Measurements from ENCODE around the gene PDHB.
"Not testable (repeated sequence)": the region's sequence is repeated elsewhere in the genome, so short reads cannot be mapped to it uniquely, and the experiment has no call there.

Gene PDHB

DNA sequence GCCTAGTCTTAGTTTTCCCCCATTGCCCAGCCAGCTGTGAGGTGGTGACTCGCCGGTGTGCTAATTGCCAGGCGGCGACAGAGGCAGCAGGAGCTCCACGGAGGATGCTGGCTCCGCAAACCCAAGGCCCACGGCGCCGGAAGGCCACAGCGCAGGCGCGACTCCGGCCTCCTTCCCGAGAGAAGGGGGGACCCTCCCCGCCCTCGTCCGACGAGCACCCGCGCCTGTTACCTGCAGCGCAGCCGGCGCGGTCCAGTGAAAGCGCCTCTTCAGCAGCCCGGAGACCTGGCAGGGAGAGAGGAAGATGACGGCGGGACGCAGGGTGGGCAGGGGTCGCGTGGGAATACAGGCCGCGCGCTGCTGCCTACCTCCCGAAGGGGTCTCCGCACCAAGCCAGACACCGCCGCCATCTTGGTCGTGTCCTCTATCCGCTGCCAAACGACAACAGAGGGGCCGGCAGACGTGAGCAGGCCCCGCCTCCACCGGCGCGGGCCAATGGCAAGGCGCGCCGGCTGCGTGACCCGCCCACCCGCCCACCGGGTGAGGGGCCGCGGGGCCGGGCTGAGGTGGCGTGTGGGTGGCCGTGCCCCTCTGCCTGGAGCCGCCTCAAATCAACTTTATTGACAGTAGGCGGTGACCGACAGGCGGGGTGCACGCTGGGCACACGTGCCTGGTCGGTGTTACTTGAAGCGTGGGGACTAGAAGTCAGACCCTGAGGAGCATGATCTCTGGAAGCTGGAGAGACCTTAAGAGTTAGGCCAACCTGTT is at the start of gene PDHB:
Gene PDHB (minus strand): TSS at position 433 of the 768 bp plus-strand sequence. CDS start 23 bp downstream, at position 410.
- peak; percentile 91 for DNase-seq

GRCh38 chr3:58482917-58483636 is 49.4 kb upstream of the PDHB start:
- no peak for DNase-seq

DNA sequence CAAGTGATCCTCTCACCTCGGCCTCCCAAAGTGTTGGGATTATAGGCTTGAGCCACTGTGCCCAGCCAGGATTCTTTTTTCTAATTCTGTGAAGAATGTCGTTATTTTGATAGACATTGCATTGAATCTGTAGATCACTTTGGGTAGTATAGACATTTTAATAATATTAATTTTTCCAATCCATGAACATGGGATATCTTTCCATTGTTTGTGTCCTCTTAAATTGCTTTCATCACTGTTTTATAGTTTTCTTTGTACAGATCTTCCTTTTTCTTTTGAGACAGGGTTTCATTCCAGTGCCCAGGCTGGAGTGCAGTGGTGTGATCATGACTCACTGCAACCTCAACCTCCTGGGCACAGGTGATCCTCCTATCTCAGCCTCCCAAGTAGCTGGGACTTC is 46.7 kb upstream of the PDHB start:
- DNase-seq, result no peak

DNA sequence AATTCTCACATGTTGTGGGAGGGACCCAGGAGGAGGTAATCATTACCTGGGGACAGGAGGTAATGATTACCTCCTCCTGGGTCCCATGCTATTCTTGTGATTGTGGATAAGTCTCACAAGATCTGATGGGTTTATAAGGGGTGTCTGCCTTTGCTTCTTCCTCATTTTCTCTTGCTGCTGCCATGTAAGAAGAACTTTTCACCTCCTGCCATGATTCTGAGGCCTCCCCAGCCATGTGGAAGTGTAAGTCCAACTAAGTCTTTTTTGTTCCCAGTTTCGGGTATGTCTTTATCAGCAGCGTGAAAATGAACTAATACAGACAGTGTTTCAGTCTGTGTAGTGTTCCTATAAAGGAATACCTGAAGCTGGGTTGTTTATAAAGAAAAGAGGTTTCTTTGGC is 45.1 kb upstream of the PDHB start:
- no peak for DNase-seq

DNA sequence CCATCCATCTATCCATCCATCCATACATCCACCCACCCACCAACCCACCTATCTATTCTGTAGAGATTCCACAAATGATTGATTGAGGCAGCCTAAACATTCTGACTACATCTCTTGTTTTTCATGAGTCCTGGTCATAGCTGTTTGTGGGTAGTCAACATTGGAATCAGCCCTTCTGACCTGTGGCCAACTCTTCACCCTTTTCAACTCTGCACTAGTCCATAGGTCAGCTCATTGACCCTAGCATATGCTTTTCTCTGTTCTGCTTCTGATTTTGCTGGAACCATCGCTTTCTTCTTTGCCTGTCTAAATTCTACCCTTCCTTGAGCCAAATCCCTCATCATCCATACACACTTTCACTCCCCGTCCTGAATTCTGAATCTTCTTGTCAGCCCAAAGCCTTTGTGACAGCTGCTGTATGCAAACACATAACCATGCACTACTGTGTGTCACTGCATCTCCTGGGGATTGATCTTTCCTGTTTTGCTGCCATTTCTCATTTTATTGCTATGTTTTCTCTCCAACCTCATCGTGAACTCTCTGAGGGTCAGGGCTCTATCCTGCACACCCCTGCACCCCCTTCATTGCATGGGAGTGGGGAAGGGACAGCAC is 41.4 kb upstream of the PDHB start:
- no peak for DNase-seq

DNA sequence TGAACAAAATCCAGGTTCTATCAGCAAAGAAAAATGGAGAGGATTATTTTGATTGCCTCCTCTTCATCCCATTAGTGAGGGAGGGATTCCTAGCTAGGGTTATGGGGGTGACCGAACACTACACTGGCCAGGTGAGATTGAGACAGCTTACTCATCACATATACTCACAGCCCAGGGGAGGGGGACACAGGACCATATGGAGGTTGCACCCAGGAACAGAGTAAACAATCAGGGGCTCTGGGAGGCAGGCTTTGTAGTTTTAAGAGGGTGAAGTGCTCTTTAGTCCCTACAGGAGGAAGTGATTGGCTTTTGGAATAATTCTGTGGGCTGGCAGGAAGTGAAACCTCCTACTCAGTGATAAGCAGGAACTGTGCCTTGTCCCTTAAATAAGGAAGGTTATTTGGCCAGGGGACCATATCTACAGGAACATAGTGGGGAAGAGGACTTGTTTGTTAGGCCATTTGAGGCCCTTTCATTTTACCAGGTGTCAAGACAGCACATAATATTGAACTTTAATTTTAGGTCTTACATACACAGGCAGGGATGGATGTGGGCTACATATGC is 40.8 kb upstream of the PDHB start:
- DNase-seq, result no peak

GRCh38 chr3:58473275-58473674 is 39.6 kb upstream of the PDHB start:
- no peak for DNase-seq

DNA sequence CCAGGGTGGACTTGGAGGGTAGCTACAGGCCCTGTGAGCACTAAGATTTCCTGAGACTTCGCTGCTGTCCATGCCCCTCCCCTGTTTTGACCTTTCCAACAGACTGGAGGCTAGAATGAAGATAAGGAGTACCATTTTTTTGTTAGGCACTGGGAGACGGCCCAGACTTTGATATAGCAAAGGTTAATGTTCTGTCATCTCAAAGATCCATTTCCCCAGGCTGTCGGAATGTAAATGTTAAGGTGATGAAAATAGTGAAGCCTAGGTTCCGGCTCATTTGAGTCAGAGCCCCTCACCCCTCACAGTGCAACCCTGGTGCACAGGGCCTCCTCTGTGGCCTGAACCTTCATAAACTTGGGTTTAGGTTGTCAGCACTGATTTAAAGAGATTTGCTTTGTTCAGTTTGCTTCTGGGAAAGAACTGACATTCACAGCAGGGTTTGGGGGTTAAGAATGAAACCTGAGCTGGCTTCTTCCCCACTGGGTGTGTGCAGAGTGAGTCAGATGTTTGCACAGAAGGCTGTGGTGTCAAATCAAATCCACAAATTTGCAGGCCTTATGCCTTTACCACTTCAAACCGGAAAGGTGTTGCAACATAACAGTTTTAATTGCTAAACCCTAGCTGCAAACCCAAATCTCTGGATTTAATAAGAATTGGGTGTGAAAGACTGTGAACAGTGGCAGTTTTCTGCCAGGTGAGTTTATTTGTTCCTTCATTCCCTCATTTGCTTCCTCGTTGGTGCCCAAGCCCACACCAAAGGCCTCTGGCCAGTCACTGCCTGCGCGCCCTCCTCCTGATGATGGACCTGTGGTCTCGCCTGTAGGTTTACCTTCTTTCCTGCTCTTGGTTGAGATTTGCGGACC is 37.6 kb upstream of the PDHB start:
- DNase-seq, result peak; percentile 52

DNA sequence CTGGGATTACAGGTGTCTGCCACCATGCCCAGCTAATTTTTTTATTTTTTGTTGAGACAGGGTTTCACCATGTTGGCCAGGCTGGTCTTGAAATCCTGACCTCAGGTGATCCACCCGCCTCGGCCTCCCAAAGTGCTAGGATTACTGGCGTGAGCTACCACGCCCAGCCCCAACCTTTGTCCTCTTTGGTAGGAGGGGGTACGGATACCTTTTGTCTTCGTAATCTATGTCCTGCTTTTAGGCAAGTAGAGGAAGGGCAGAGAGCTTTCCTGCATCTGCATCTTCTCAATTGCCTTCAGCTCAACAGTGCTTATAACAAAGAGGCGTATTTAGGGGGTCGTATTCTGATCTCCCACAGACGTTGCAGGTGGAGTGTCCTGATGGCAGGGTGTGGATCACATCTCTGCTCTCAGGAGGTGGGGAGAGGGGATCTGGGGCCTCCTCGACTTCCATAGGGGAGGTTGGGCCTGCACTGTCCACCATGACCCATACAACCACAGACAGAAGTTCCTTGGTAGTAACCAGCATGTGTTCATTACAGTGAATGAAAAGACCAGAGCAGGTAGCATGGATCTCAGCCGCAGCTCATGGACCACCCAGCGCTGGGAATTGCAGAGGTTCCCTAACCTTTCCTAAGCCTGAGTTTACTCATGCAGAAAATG is 36.9 kb upstream of the PDHB start:
- no peak for DNase-seq

GRCh38 chr3:58469096-58469495 is 35.5 kb upstream of the PDHB start:
- DNase-seq, result no peak

- no peak for DNase-seq
Observed at GRCh38 chr3:58466899-58467563, 33.4 kb upstream of the PDHB start.

- peak; percentile 7 for DNase-seq
Observed at GRCh38 chr3:58464866-58465265, 31.2 kb upstream of the PDHB start.

DNA sequence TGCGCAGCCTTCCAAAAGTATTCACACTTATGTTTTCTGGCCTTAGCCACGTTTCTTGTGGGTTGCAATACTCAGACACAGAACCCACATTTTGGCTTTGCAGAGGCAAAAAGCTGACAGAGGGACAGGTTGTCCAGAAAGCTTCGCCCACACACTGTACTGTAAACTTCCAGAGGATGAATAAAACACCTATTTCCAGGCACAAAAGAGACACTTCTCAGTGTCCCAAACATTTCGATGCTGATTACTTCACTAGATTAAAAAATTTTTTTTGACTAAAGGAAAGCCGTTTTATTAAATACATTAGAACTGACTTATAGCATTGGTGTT is 30.3 kb upstream of the PDHB start:
- DNase-seq, result no peak

GRCh38 chr3:58463181-58463941 is 29.7 kb upstream of the PDHB start:
- DNase-seq, result peak; percentile 77

- DNase-seq, result no peak
Observed at GRCh38 chr3:58462829-58463180, 29.2 kb upstream of the PDHB start.

DNA sequence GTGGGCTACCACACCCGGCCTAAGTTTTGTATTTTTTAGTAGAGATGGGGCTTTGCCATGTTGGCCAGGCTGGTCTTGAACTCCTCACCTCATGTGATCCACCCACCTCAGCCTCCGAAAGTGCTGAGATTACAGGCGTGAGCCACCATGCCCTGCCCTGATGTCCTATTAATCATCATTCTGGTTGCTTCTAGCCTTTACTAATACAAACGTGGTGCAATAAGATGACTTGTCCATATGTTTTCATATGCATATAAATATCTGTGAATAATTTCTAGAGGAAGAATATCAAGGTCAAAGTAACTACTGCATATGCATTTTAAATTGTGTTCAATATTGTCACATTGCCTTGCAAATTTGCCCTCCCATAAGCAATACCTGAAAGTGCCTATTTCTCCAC is 25.5 kb upstream of the PDHB start:
- no peak for DNase-seq

DNA sequence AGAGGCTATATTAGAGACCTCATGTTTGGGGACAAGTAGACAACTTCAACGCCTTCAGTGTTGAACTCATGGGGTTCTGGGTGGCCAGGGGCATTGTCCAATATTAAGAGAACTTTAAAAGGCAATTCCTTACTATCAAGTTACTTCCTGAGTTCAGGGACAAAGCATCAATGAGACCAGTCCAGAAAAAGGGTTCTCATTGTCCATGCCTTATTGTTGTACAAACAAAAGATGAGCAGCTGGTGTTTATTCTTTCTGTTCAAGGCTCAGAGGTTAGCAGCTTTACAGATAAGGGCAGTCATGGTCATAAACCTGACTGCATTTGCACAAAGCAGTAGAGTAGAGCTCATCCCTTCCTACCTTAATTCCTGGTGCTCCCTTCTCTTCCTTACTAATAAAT is 18.5 kb upstream of the PDHB start:
- DNase-seq, result no peak

GRCh38 chr3:58441514-58442450 is 8.2 kb upstream of the PDHB start:
- DNase-seq, result no peak

DNA sequence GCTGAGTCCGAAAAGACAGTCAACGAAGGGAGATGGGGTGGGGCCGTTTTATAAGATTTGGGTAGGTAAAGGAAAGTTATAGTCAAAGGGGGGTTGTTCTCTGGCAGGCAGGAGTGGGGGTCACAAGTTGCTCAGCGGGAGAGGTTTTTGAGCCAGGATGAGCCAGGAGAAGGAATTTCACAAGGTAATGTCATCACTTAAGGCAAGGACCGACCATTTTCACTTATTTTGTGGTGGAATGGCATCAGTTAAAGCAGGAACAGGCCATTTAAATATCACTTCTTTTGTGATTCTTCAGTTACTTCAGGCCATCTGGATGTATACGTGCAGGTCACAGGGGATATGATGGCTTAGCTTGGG is 7.3 kb upstream of the PDHB start:
- DNase-seq, result not testable (repeated sequence)

DNA sequence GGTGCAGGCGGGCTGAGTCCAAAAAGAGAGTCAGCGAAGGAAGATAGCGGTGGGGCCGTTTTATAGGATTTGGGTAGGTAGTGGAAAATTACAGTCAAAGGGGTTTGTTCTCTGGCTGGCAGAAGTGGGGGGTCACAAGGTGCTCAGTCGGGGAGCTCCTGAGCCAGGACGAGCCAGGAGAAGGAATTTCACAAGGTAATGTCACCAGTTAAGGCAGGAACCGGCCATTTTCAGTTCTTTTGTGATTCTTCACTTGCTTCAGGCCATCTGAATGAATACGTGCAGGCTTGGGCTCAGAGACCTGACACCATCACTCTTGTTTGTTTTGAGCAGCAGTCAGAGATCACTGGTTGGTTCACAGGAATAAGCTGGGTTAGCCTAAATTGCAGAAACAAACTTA is 3.6 kb upstream of the PDHB start:
- not testable (repeated sequence) for DNase-seq

Data from activated naive CD4-positive, alpha-beta T cell treated with Interleukin-2 at 50 U/mL for 16 hours (primary cell).